T-helper 1 cell treated with Interleukin-12 subunit alpha and Interleukin-12 subunit beta and Interleukin-4 antibody, amounts not matched to agents 30 μg/mL and 1 μg/mL, for 36 hours (primary cell): ENCODE measurements around the gene FAM171A1.

Experiments used
- H3K27ac Mint-ChIP-seq: one replicate; pipeline ENCODE4 v1.8.0; 2021; ENCODE audit warnings: mild to moderate bottlenecking, mixed read lengths
- H3K27me3 Mint-ChIP-seq: one replicate; pipeline ENCODE4 v1.8.0; 2021; ENCODE audit warnings: low read depth, mixed read lengths
- H3K36me3 Mint-ChIP-seq: one replicate; pipeline ENCODE4 v1.8.0; 2021; ENCODE audit warnings: low read depth, mixed read lengths
- H3K4me1 Mint-ChIP-seq: one replicate; pipeline ENCODE4 v1.8.0; 2021; ENCODE audit warnings: low read depth, mixed read lengths
- H3K4me3 Mint-ChIP-seq: one replicate; pipeline ENCODE4 v1.8.0; 2021; ENCODE audit warnings: mild to moderate bottlenecking, moderate library complexity, mixed read lengths
- H3K9me3 Mint-ChIP-seq: one replicate; pipeline ENCODE4 v1.8.0; 2021; ENCODE audit warnings: mixed read lengths

Gene FAM171A1

GRCh38 chr10:15230257-15230656, 140.8 kb downstream of the FAM171A1 start:
- no peaks in the 10 kb centered on the region for H3K4me1 Mint-ChIP-seq
- no peak overlapping the region for H3K4me3 Mint-ChIP-seq
- H3K36me3 Mint-ChIP-seq: no peaks in the 10 kb centered on the region
- H3K27ac Mint-ChIP-seq: no peak overlapping the region
- H3K27me3 Mint-ChIP-seq: no peaks in the 10 kb centered on the region
- no peaks in the 10 kb centered on the region for H3K9me3 Mint-ChIP-seq

GRCh38 chr10:15229268-15229667, 141.8 kb downstream of the FAM171A1 start:
- Mint-ChIP-seq H3K4me1 (no peaks in the 10 kb centered on the region), H3K36me3 (no peaks in the 10 kb centered on the region), H3K4me3 (no peak overlapping the region), H3K27me3 (no peaks in the 10 kb centered on the region), H3K9me3 (peaks cover 5% of the 10 kb centered on the region), H3K27ac (no peak overlapping the region)

- Mint-ChIP-seq H3K27ac (no peak overlapping the region), H3K4me1 (no peaks in the 10 kb centered on the region), H3K4me3 (no peak overlapping the region), H3K27me3 (no peaks in the 10 kb centered on the region), H3K36me3 (no peaks in the 10 kb centered on the region), H3K9me3 (peaks cover 9% of the 10 kb centered on the region)
Observed at GRCh38 chr10:15228426-15228825, 142.7 kb downstream of the FAM171A1 start.

- peaks cover 9% of the 10 kb centered on the region for H3K9me3 Mint-ChIP-seq
- H3K27ac Mint-ChIP-seq: no peak overlapping the region
- H3K27me3 Mint-ChIP-seq: no peaks in the 10 kb centered on the region
- no peak overlapping the region for H3K4me3 Mint-ChIP-seq
- no peaks in the 10 kb centered on the region for H3K36me3 Mint-ChIP-seq
- H3K4me1 Mint-ChIP-seq: no peaks in the 10 kb centered on the region
Observed at GRCh38 chr10:15227611-15228372, 143.3 kb downstream of the FAM171A1 start.

- no peak overlapping the region for H3K4me3 Mint-ChIP-seq
- H3K4me1 Mint-ChIP-seq: no peaks in the 10 kb centered on the region
- H3K36me3 Mint-ChIP-seq: no peaks in the 10 kb centered on the region
- peaks cover 9% of the 10 kb centered on the region for H3K9me3 Mint-ChIP-seq
- no peaks in the 10 kb centered on the region for H3K27me3 Mint-ChIP-seq
- H3K27ac Mint-ChIP-seq: no peak overlapping the region
Observed at GRCh38 chr10:15225511-15225910, 145.6 kb downstream of the FAM171A1 start.

GRCh38 chr10:15224948-15225347, 146.1 kb downstream of the FAM171A1 start:
- Mint-ChIP-seq H3K9me3 (peaks cover 9% of the 10 kb centered on the region), H3K4me1 (no peaks in the 10 kb centered on the region), H3K27ac (no peak overlapping the region), H3K27me3 (no peaks in the 10 kb centered on the region), H3K36me3 (no peaks in the 10 kb centered on the region), H3K4me3 (no peak overlapping the region)

- Mint-ChIP-seq H3K4me1 (no peaks in the 10 kb centered on the region), H3K27me3 (no peaks in the 10 kb centered on the region), H3K36me3 (no peaks in the 10 kb centered on the region), H3K9me3 (peaks cover 9% of the 10 kb centered on the region), H3K4me3 (no peak overlapping the region), H3K27ac (no peak overlapping the region)
Observed at GRCh38 chr10:15223174-15223573, 147.9 kb downstream of the FAM171A1 start.

GRCh38 chr10:15222511-15222910, 148.6 kb downstream of the FAM171A1 start:
- Mint-ChIP-seq H3K27ac (no peak overlapping the region), H3K27me3 (no peaks in the 10 kb centered on the region), H3K9me3 (peaks cover 9% of the 10 kb centered on the region)

GRCh38 chr10:15220445-15220844, 150.6 kb downstream of the FAM171A1 start:
- Mint-ChIP-seq H3K4me3 (no peak overlapping the region), H3K27me3 (no peaks in the 10 kb centered on the region), H3K9me3 (peaks cover 9% of the 10 kb centered on the region), H3K36me3 (no peaks in the 10 kb centered on the region), H3K27ac (no peak overlapping the region), H3K4me1 (no peaks in the 10 kb centered on the region)

More at GRCh38 chr10:15222511-15222910, 148.6 kb downstream of the FAM171A1 start:
- H3K4me3 Mint-ChIP-seq: no peak overlapping the region
- H3K36me3 Mint-ChIP-seq: no peaks in the 10 kb centered on the region
- no peaks in the 10 kb centered on the region for H3K4me1 Mint-ChIP-seq

- Mint-ChIP-seq H3K27me3 (no peaks in the 10 kb centered on the region), H3K36me3 (peaks cover 1% of the 10 kb centered on the region), H3K4me1 (no peaks in the 10 kb centered on the region), H3K9me3 (no peaks in the 10 kb centered on the region), H3K27ac (no peak overlapping the region), H3K4me3 (no peak overlapping the region)
Observed at GRCh38 chr10:15216700-15217099, 154.4 kb downstream of the FAM171A1 start.

- Mint-ChIP-seq H3K36me3 (peaks cover 1% of the 10 kb centered on the region), H3K4me3 (no peak overlapping the region), H3K27me3 (no peaks in the 10 kb centered on the region), H3K9me3 (no peaks in the 10 kb centered on the region), H3K4me1 (peaks cover 16% of the 10 kb centered on the region), H3K27ac (no peak overlapping the region)
Observed at GRCh38 chr10:15214237-15214636, 156.9 kb downstream of the FAM171A1 start.

- H3K27me3 Mint-ChIP-seq: no peaks in the 10 kb centered on the region
- no peak overlapping the region for H3K4me3 Mint-ChIP-seq
- H3K36me3 Mint-ChIP-seq: peaks cover 5% of the 10 kb centered on the region
- H3K9me3 Mint-ChIP-seq: no peaks in the 10 kb centered on the region
- H3K27ac Mint-ChIP-seq: no peak overlapping the region
- peaks cover 22% of the 10 kb centered on the region for H3K4me1 Mint-ChIP-seq
Observed at GRCh38 chr10:15213461-15213861, 157.6 kb downstream of the FAM171A1 start.

- H3K36me3 Mint-ChIP-seq: peaks cover 5% of the 10 kb centered on the region
- peaks cover 39% of the 10 kb centered on the region for H3K4me1 Mint-ChIP-seq
- H3K27ac Mint-ChIP-seq: no peak overlapping the region
- H3K9me3 Mint-ChIP-seq: no peaks in the 10 kb centered on the region
- H3K27me3 Mint-ChIP-seq: no peaks in the 10 kb centered on the region
- H3K4me3 Mint-ChIP-seq: no peak overlapping the region
Observed at GRCh38 chr10:15211464-15211979, 159.6 kb downstream of the FAM171A1 start.

- H3K4me3 Mint-ChIP-seq: no peak overlapping the region
- peak overlapping the region; percentile 57 for H3K27ac Mint-ChIP-seq
- peaks cover 48% of the 10 kb centered on the region for H3K4me1 Mint-ChIP-seq
- H3K36me3 Mint-ChIP-seq: peaks cover 7% of the 10 kb centered on the region
- H3K27me3 Mint-ChIP-seq: no peaks in the 10 kb centered on the region
- no peaks in the 10 kb centered on the region for H3K9me3 Mint-ChIP-seq
Observed at GRCh38 chr10:15210521-15210920, 160.6 kb downstream of the FAM171A1 start.

GRCh38 chr10:15209827-15210509, 161.1 kb downstream of the FAM171A1 start:
- H3K4me1 Mint-ChIP-seq: peaks cover 48% of the 10 kb centered on the region

More at GRCh38 chr10:15209827-15210509, 161.1 kb downstream of the FAM171A1 start:
- H3K27ac Mint-ChIP-seq: no peak overlapping the region
- H3K9me3 Mint-ChIP-seq: no peaks in the 10 kb centered on the region
- peak overlapping the region; percentile 6 for H3K4me3 Mint-ChIP-seq
- H3K36me3 Mint-ChIP-seq: peaks cover 8% of the 10 kb centered on the region
- no peaks in the 10 kb centered on the region for H3K27me3 Mint-ChIP-seq
